Prostate gland (tissue), 2 donors: ENCODE results near the gene ZNF587B.

Experiments used
- POLR2A ChIP-seq: fragments of 450-650 bp; IDR thresholded peaks from one replicate; pipeline ENCODE4 v1.6.1; 2016; ENCODE audit warnings: antibody characterized with exemption, mild to moderate bottlenecking
- TF ChIP-seq, protein P1 (sequence below), 4 experiments: fragments of 200-600 bp in 2 of 4; fragments of 450-650 bp in 2 of 4; sonication (generic) in 2 of 4; IDR thresholded peaks; 1 replicate in 3 of 4; 2 replicates in 1 of 4; pipeline ENCODE4 v1.5.1; 2016 to 2019; ENCODE audit warnings: antibody characterized with exemption in 4 of 4, mild to moderate bottlenecking in 2 of 4, moderate library complexity in 2 of 4

DNA sequence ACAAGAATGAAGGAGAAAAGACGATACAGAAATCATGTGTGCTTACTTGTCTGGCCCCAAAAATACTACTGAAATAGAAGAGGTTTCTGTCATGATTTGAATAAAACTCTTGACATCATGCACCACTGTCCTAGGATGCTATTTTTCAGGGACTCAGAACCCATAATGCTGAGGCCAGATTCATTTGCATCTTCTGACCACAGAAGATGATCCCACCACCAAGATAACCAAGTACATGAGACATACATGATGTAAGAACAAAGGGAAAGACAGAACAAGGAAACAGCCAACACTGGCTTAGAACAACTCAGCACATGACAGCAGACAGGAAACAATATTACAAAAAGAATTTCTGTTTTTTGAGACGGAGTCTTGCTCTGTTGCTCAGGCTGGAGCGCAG is 17.9 kb upstream of the ZNF587B start:
- TF ChIP-seq, protein P1, sequence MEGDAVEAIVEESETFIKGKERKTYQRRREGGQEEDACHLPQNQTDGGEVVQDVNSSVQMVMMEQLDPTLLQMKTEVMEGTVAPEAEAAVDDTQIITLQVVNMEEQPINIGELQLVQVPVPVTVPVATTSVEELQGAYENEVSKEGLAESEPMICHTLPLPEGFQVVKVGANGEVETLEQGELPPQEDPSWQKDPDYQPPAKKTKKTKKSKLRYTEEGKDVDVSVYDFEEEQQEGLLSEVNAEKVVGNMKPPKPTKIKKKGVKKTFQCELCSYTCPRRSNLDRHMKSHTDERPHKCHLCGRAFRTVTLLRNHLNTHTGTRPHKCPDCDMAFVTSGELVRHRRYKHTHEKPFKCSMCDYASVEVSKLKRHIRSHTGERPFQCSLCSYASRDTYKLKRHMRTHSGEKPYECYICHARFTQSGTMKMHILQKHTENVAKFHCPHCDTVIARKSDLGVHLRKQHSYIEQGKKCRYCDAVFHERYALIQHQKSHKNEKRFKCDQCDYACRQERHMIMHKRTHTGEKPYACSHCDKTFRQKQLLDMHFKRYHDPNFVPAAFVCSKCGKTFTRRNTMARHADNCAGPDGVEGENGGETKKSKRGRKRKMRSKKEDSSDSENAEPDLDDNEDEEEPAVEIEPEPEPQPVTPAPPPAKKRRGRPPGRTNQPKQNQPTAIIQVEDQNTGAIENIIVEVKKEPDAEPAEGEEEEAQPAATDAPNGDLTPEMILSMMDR (IDR thresholded peaks at IDR 0.05), result no peak
- TF ChIP-seq POLR2A, result no peak
